Measurements from ENCODE around the gene PWWP2B. TPM values are rescaled to one million over a fixed set of nuclear protein-coding genes. Genes with fewer than 3 reads are reported as not detected.

The PWWP2B gene
- total RNA-seq, 1 experiment from 2014 or later, result 51.6 TPM

GRCh38 chr10:132374176-132374575 lies 22.8 kb upstream of the PWWP2B start:
- no TSS peak for BruUV-seq (replicated peaks)
- H3K27ac ChIP-seq (ENCODE audit: low read length), result no peak overlapping the region
- TF ChIP-seq, protein P1, sequence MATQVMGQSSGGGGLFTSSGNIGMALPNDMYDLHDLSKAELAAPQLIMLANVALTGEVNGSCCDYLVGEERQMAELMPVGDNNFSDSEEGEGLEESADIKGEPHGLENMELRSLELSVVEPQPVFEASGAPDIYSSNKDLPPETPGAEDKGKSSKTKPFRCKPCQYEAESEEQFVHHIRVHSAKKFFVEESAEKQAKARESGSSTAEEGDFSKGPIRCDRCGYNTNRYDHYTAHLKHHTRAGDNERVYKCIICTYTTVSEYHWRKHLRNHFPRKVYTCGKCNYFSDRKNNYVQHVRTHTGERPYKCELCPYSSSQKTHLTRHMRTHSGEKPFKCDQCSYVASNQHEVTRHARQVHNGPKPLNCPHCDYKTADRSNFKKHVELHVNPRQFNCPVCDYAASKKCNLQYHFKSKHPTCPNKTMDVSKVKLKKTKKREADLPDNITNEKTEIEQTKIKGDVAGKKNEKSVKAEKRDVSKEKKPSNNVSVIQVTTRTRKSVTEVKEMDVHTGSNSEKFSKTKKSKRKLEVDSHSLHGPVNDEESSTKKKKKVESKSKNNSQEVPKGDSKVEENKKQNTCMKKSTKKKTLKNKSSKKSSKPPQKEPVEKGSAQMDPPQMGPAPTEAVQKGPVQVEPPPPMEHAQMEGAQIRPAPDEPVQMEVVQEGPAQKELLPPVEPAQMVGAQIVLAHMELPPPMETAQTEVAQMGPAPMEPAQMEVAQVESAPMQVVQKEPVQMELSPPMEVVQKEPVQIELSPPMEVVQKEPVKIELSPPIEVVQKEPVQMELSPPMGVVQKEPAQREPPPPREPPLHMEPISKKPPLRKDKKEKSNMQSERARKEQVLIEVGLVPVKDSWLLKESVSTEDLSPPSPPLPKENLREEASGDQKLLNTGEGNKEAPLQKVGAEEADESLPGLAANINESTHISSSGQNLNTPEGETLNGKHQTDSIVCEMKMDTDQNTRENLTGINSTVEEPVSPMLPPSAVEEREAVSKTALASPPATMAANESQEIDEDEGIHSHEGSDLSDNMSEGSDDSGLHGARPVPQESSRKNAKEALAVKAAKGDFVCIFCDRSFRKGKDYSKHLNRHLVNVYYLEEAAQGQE (IDR thresholded peaks at IDR 0.05; ENCODE audit: insufficient read depth in 1 of 2, low read depth in 2 of 2, low read length in 1 of 2), result no peak
- no peak for TF ChIP-seq SIN3A (IDR thresholded peaks at IDR 0.05; ENCODE audit: borderline replicate concordance, insufficient read depth, low read depth, low read length)
- TF ChIP-seq, protein P2, sequence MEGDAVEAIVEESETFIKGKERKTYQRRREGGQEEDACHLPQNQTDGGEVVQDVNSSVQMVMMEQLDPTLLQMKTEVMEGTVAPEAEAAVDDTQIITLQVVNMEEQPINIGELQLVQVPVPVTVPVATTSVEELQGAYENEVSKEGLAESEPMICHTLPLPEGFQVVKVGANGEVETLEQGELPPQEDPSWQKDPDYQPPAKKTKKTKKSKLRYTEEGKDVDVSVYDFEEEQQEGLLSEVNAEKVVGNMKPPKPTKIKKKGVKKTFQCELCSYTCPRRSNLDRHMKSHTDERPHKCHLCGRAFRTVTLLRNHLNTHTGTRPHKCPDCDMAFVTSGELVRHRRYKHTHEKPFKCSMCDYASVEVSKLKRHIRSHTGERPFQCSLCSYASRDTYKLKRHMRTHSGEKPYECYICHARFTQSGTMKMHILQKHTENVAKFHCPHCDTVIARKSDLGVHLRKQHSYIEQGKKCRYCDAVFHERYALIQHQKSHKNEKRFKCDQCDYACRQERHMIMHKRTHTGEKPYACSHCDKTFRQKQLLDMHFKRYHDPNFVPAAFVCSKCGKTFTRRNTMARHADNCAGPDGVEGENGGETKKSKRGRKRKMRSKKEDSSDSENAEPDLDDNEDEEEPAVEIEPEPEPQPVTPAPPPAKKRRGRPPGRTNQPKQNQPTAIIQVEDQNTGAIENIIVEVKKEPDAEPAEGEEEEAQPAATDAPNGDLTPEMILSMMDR (IDR thresholded peaks at IDR 0.05), result no peak
- no peak for TF ChIP-seq POLR2AphosphoS5 (IDR thresholded peaks at IDR 0.05; ENCODE audit: low read depth, low read length)
- TF ChIP-seq TCF7L2 (IDR thresholded peaks at IDR 0.05; ENCODE audit: low read depth, low read length), result no peak
- ChIA-PET CTCF (no interaction called here), POLR2A (no interaction called here)
- no peaks in the 10 kb centered on the region for H3K27me3 ChIP-seq (ENCODE audit: control insufficient read depth, insufficient read depth, low read length)
- H3K9me3 ChIP-seq (ENCODE audit: control insufficient read depth, insufficient read depth, low read depth, low read length), result no peaks in the 10 kb centered on the region
- ATAC-seq (no peak), DNase-seq (ENCODE audit: low read depth, low spot score) (no peak)
- no peaks in the 10 kb centered on the region for H3K36me3 ChIP-seq (ENCODE audit: control insufficient read depth, insufficient read depth, low read length)
- no peak overlapping the region for H3K4me3 ChIP-seq (ENCODE audit: low read depth in 2 of 2, low read length in 2 of 2)
- intact Hi-C loops (cut with micrococcal nuclease; ENCODE audit: unreplicated experiment) (no loop called here), in situ Hi-C loops (cut with HindIII; ENCODE audit: low pct_unique_long_range_greater_than_20kb, low sequenced_read_pairs) (no loop called here)
- H3K4me1 ChIP-seq (ENCODE audit: control insufficient read depth, insufficient read depth, low read length), result peaks cover 5% of the 10 kb centered on the region

GRCh38 chr10:132374612-132375011 lies 22.4 kb upstream of the PWWP2B start:
- POLR2A ChIA-PET, result no interaction called here
- ATAC-seq (peak; percentile 35; the same call in 1 of the 2 replicates), DNase-seq (ENCODE audit: low read depth, low spot score) (no peak)
- CTCF ChIA-PET, result no interaction called here
- Histone ChIP-seq H3K36me3 (ENCODE audit: control insufficient read depth, insufficient read depth, low read length) (no peaks in the 10 kb centered on the region), H3K9me3 (ENCODE audit: control insufficient read depth, insufficient read depth, low read depth, low read length) (no peaks in the 10 kb centered on the region), H3K4me1 (ENCODE audit: control insufficient read depth, insufficient read depth, low read length) (peaks cover 5% of the 10 kb centered on the region), H3K27me3 (ENCODE audit: control insufficient read depth, insufficient read depth, low read length) (no peaks in the 10 kb centered on the region), H3K4me3 (ENCODE audit: low read depth in 2 of 2, low read length in 2 of 2) (no peak overlapping the region), H3K27ac (ENCODE audit: low read length) (no peak overlapping the region)
- intact Hi-C loops (cut with micrococcal nuclease; ENCODE audit: unreplicated experiment) (no loop called here), in situ Hi-C loops (cut with HindIII; ENCODE audit: low pct_unique_long_range_greater_than_20kb, low sequenced_read_pairs) (no loop called here)
- no TSS peak for BruUV-seq (replicated peaks)
- TF ChIP-seq POLR2AphosphoS5 (IDR thresholded peaks at IDR 0.05; ENCODE audit: low read depth, low read length) (no peak), TCF7L2 (IDR thresholded peaks at IDR 0.05; ENCODE audit: low read depth, low read length) (no peak)

GRCh38 chr10:132375116-132375794 lies 21.7 kb upstream of the PWWP2B start:
- in situ Hi-C loops (cut with HindIII; ENCODE audit: low pct_unique_long_range_greater_than_20kb, low sequenced_read_pairs), result no loop called here
- ATAC-seq, result no peak

More at GRCh38 chr10:132375116-132375794, 21.7 kb upstream of the PWWP2B start:
- Histone ChIP-seq H3K27ac (ENCODE audit: low read length) (no peak overlapping the region), H3K9me3 (ENCODE audit: control insufficient read depth, insufficient read depth, low read depth, low read length) (no peaks in the 10 kb centered on the region), H3K4me1 (ENCODE audit: control insufficient read depth, insufficient read depth, low read length) (peaks cover 5% of the 10 kb centered on the region), H3K36me3 (ENCODE audit: control insufficient read depth, insufficient read depth, low read length) (no peaks in the 10 kb centered on the region), H3K4me3 (ENCODE audit: low read depth in 2 of 2, low read length in 2 of 2) (no peak overlapping the region), H3K27me3 (ENCODE audit: control insufficient read depth, insufficient read depth, low read length) (no peaks in the 10 kb centered on the region)
- intact Hi-C loops (cut with micrococcal nuclease; ENCODE audit: unreplicated experiment), result no loop called here
- no peak for DNase-seq (ENCODE audit: low read depth, low spot score)
- BruUV-seq (replicated peaks), result no TSS peak
- ChIA-PET POLR2A (no interaction called here), CTCF (no interaction called here)
- TF ChIP-seq, protein P1 (IDR thresholded peaks at IDR 0.05; ENCODE audit: insufficient read depth in 1 of 2, low read depth in 2 of 2, low read length in 1 of 2), result no peak
- TF ChIP-seq, protein P2 (IDR thresholded peaks at IDR 0.05), result no peak
- TF ChIP-seq SIN3A (IDR thresholded peaks at IDR 0.05; ENCODE audit: borderline replicate concordance, insufficient read depth, low read depth, low read length) (no peak), POLR2AphosphoS5 (IDR thresholded peaks at IDR 0.05; ENCODE audit: low read depth, low read length) (no peak), TCF7L2 (IDR thresholded peaks at IDR 0.05; ENCODE audit: low read depth, low read length) (no peak)

Data from Panc1 (cell line).